K562 (cell line): ENCODE measurements around the gene HDAC2.

Experiments
- IRF2 ChIP-seq: sonication (generic); formaldehyde crosslinking; IDR thresholded peaks from 2 replicates; pipeline ENCODE4 v1.8.1; 2022; ENCODE audit warnings: mild to moderate bottlenecking, missing genetic modification reagents
- MTA3 ChIP-seq: fragments of 450-650 bp; formaldehyde crosslinking; IDR thresholded peaks from 2 replicates; pipeline ENCODE4 v1.6.1; 2017; ENCODE audit warnings: mild to moderate bottlenecking, borderline replicate concordance
- NRF1 ChIP-seq, 2 experiments: fragments of 450-650 bp; IDR thresholded peaks in 1 of 2; conservative IDR thresholded peaks in 1 of 2; 2 replicates each; pipeline ENCODE4 v1.6.1; 2014; ENCODE audit warnings: mild to moderate bottlenecking in 2 of 2
- POLR2AphosphoS2 ChIP-seq: IDR thresholded peaks from 2 replicates; pipeline ENCODE4 v1.6.1; 2012; ENCODE audit warnings: low read length, improper control_type of control experiment
- POLR2AphosphoS5 ChIP-seq: IDR thresholded peaks from 2 replicates; pipeline ENCODE4 v1.6.1; 2011; ENCODE audit warnings: mild to moderate bottlenecking, low read depth, low read length, moderate library complexity; ENCODE audit not compliant: control insufficient read depth, insufficient read depth
- SMC3 ChIP-seq: conservative IDR thresholded peaks from 2 replicates; pipeline ENCODE4 v1.6.1; 2011; ENCODE audit warnings: low read depth, low read length, improper control_type of control experiment; ENCODE audit not compliant: insufficient read depth
- ZBTB1 ChIP-seq: sonication (generic); formaldehyde crosslinking; IDR thresholded peaks from 2 replicates; pipeline ENCODE4 v1.8.1; 2023; ENCODE audit warnings: missing genetic modification reagents, low read depth, mild to moderate bottlenecking, borderline replicate concordance
- ZFP1 ChIP-seq: fragments of 450-650 bp; formaldehyde crosslinking; IDR thresholded peaks from 2 replicates; pipeline ENCODE4 v1.4.0; 2020; ENCODE audit warnings: mild to moderate bottlenecking, mixed read lengths
- ZFP36 ChIP-seq: fragments of 150-350 bp; IDR thresholded peaks from 2 replicates; pipeline ENCODE4 v1.6.1; 2018; ENCODE audit warnings: low read length, low read depth; ENCODE audit not compliant: partially characterized antibody
- TF ChIP-seq, protein P1 (sequence below), 3 experiments: IDR thresholded peaks in 2 of 3; conservative IDR thresholded peaks in 1 of 3; 2 replicates each; pipeline ENCODE4 v1.5.1; 2011 to 2012; ENCODE audit warnings: low read length in 3 of 3, mild to moderate bottlenecking in 3 of 3, control low read depth in 2 of 3, improper control_type of control experiment in 1 of 3, inconsistent platforms in 1 of 3, low read depth in 1 of 3, mixed read lengths in 1 of 3, moderate library complexity in 1 of 3; ENCODE audit not compliant: insufficient read depth in 2 of 3
- TF ChIP-seq, protein P2 (sequence below): sonication (generic); formaldehyde crosslinking; IDR thresholded peaks from 2 replicates; pipeline ENCODE4 v1.9.0; 2022; ENCODE audit warnings: mild to moderate bottlenecking, missing genetic modification reagents

DNA sequence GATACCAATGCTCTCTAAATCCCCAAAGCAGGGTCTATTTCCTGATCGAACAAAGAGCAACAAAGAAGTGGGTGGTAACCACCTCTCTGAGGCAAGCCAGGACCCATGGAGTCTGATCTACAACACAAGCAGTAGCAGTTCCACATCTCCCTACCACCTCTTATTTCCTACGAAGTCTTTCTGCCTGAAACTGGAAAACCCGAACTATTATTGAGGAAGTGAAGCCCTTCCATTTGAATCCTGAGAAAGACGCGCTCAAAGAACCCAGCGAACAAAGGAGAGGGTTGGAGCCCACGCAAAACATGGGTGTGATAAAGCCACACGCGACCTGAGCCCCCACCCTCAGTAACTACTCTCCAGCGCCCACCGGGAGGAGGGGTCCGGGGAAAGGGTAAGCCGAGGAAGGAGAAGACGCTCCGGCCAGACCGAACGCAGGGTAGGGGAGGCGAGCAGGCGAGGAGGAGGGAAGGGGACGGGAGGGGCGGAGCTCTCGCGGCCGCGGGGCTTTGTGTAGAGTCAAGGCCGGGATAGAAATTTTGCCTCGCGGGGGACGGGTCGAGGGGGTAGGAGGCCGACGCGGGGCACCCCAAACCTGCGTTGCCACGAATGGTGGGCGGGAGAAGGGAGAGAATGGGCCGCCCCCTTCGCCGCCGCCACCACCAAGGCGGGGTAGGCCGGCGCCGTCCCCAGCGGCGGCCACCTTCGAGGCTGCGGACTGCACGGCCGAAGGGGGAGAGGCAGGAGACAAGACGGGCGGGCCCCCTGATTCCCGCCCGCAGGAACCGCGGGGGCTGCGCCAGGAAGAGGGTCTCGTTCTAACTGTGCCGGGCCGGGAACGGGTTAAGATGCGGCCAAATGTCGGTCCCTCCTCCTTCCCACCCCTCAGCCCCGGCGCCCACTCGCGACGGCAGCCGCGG, 802 bp downstream of the HDAC2 start:
- TF ChIP-seq POLR2AphosphoS5 = no peak
- TF ChIP-seq IRF2 (CRISPR knock-in tag) = no peak
- TF ChIP-seq ZFP36 = no peak
- TF ChIP-seq, protein P1, sequence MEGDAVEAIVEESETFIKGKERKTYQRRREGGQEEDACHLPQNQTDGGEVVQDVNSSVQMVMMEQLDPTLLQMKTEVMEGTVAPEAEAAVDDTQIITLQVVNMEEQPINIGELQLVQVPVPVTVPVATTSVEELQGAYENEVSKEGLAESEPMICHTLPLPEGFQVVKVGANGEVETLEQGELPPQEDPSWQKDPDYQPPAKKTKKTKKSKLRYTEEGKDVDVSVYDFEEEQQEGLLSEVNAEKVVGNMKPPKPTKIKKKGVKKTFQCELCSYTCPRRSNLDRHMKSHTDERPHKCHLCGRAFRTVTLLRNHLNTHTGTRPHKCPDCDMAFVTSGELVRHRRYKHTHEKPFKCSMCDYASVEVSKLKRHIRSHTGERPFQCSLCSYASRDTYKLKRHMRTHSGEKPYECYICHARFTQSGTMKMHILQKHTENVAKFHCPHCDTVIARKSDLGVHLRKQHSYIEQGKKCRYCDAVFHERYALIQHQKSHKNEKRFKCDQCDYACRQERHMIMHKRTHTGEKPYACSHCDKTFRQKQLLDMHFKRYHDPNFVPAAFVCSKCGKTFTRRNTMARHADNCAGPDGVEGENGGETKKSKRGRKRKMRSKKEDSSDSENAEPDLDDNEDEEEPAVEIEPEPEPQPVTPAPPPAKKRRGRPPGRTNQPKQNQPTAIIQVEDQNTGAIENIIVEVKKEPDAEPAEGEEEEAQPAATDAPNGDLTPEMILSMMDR (IDR thresholded peaks at IDR 0.05 in 2 of 3, conservative IDR thresholded peaks at IDR 0.05 in 1 of 3; ENCODE audit: insufficient read depth in 2 of 3, low read depth in 1 of 3, low read length in 3 of 3) = no peak
- TF ChIP-seq, protein P2, sequence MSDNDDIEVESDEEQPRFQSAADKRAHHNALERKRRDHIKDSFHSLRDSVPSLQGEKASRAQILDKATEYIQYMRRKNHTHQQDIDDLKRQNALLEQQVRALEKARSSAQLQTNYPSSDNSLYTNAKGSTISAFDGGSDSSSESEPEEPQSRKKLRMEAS = no peak
- TF ChIP-seq POLR2AphosphoS2 = no peak
- no peak for TF ChIP-seq SMC3
- TF ChIP-seq MTA3 = no peak
- no peak for TF ChIP-seq NRF1 (conservative IDR thresholded peaks at IDR 0.05 in 1 of 2, IDR thresholded peaks at IDR 0.05 in 1 of 2)
- no peak for TF ChIP-seq ZFP1 (CRISPR knock-in tag)
- TF ChIP-seq ZBTB1 (CRISPR knock-in tag) = no peak
